Measurements from ENCODE around the gene FUT1. TPM values are rescaled to one million over a fixed set of nuclear protein-coding genes. Genes with fewer than 3 reads are reported as not detected.
"Not testable (repeated sequence)": the region's sequence is repeated elsewhere in the genome, so short reads cannot be mapped to it uniquely, and the experiment has no call there.

Gene FUT1
- total and polyA plus RNA-seq, 2 donors (not counting 3 experiments of a cell fraction or from before 2014, with no cell fraction given): 1.9 to 4.8 TPM

DNA sequence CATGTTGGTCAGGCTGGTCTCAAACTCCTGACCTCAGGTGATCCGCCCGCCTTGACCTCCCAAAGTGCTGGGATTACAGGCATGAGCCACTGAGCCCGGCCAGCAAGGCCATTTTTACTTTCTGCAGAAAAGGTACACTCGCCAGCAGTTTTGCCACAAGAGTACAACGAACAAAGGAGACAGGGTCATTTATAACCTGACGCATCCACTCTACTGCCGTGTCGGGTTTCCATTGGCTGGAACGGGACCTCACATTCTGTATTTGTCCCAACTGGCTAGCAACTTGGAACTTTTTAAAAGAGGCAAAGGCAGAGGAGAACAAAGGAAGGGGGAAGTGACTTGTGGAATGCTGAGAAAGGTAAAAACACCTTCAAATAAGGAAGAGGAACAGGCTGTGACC, 34.9 kb upstream of the FUT1 start:
- FAIRE-seq; H2AFZ ChIP-seq (ENCODE audit: low read depth, low read length); H3K4me3 ChIP-seq (replicated peaks in 1 of 3; ENCODE audit: insufficient read depth in 1 of 3, low read depth in 1 of 3, low read length in 3 of 3); H3K9me1 ChIP-seq (replicated peaks; ENCODE audit: control insufficient read depth, extremely low read depth, insufficient read depth, low read length); H3K36me3 ChIP-seq (ENCODE audit: control insufficient read depth in 2 of 2, extremely low read depth in 1 of 2, insufficient read depth in 2 of 2, low read length in 2 of 2); H3K79me2 ChIP-seq (ENCODE audit: control insufficient read depth, insufficient read depth, low read length); H3K4me1 ChIP-seq (ENCODE audit: control insufficient read depth, extremely low read depth, insufficient read depth, low read length); DNase-seq (ENCODE audit: low read depth, low spot score); BruUV-seq (replicated peaks); intact Hi-C loops (cut with micrococcal nuclease); H3K9me3 ChIP-seq (replicated peaks; ENCODE audit: control insufficient read depth, insufficient read depth, low read length); H3K27me3 ChIP-seq (ENCODE audit: control insufficient read depth in 2 of 2, insufficient read depth in 2 of 2, low read length in 2 of 2); H3K4me2 ChIP-seq (ENCODE audit: insufficient read depth, low read length); dilution Hi-C loops (cut with MboI; ENCODE audit: extremely low pct_ligation_motif_present, low sequenced_read_pairs); H4K20me1 ChIP-seq (replicated peaks; ENCODE audit: control insufficient read depth, extremely low read depth, insufficient read depth, low read length); H3K27ac ChIP-seq (ENCODE audit: insufficient read depth, low read depth, low read length); H3K9ac ChIP-seq (replicated peaks; ENCODE audit: extremely low read depth, insufficient read depth, low read length): not testable (repeated sequence)
- ChIA-PET POLR2A (interaction anchor here (0.6 kb wide), 1 partner anchor 24 kb away, joined by 3 read pairs; no protein-coding TSS in a partner anchor), CTCF (interaction anchor here (0.7 to 11.1 kb wide), 30 partner anchors 8 to 438 kb away, joined by 3 to 427 read pairs (median 8); partner anchors contain the start of genes BCAT2, CA11, DHDH and HSD17B14)

DNA sequence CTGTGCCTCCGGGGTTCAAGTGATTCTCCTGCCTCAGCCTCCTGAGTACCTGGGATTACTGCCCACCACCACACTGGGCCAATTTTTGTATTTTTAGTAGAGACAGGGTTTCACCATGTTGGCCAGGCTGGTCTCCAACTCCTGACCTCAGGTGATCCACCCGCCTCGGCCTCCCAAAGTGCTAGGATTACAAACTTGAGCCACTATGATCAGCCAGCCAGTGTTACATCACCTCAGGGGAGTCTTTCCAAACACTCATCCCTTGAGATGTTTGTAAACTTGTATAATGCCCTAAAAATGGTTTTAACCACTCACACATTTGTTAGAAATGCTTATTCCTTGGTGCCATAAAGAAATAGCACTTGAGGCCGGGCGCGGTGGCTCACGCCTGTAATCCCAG, 34.0 kb upstream of the FUT1 start:
- H3K4me3 ChIP-seq (replicated peaks in 1 of 3; ENCODE audit: insufficient read depth in 1 of 3, low read depth in 1 of 3, low read length in 3 of 3); FAIRE-seq; dilution Hi-C loops (cut with MboI; ENCODE audit: extremely low pct_ligation_motif_present, low sequenced_read_pairs); H3K4me2 ChIP-seq (ENCODE audit: insufficient read depth, low read length); intact Hi-C loops (cut with micrococcal nuclease); H3K4me1 ChIP-seq (ENCODE audit: control insufficient read depth, extremely low read depth, insufficient read depth, low read length); H4K20me1 ChIP-seq (replicated peaks; ENCODE audit: control insufficient read depth, extremely low read depth, insufficient read depth, low read length); H3K27ac ChIP-seq (ENCODE audit: insufficient read depth, low read depth, low read length); BruUV-seq (replicated peaks); H2AFZ ChIP-seq (ENCODE audit: low read depth, low read length); H3K9me1 ChIP-seq (replicated peaks; ENCODE audit: control insufficient read depth, extremely low read depth, insufficient read depth, low read length); H3K27me3 ChIP-seq (ENCODE audit: control insufficient read depth in 2 of 2, insufficient read depth in 2 of 2, low read length in 2 of 2); H3K9me3 ChIP-seq (replicated peaks; ENCODE audit: control insufficient read depth, insufficient read depth, low read length); H3K79me2 ChIP-seq (ENCODE audit: control insufficient read depth, insufficient read depth, low read length); POLR2A ChIA-PET; H3K9ac ChIP-seq (replicated peaks; ENCODE audit: extremely low read depth, insufficient read depth, low read length); H3K36me3 ChIP-seq (ENCODE audit: control insufficient read depth in 2 of 2, extremely low read depth in 1 of 2, insufficient read depth in 2 of 2, low read length in 2 of 2); DNase-seq (ENCODE audit: low read depth, low spot score): not testable (repeated sequence)
- CTCF ChIA-PET: interaction anchor here (1.1 to 11.1 kb wide), 5 partner anchors 48 to 185 kb away, joined by 3 to 427 read pairs (median 25); partner anchors contain the start of gene HSD17B14
